HG02840 (cell line): ENCODE results near the gene MCTP1.

Experiments
- ATAC-seq: cut with Tn5 transposase; IDR thresholded peaks from one replicate; pipeline ENCODE4 v1.9.1; 2021; ENCODE audit warnings: mild to moderate bottlenecking, moderate library complexity, moderate number of reproducible peaks; ENCODE audit not compliant: unreplicated experiment, low FRiP score

The MCTP1 gene

DNA sequence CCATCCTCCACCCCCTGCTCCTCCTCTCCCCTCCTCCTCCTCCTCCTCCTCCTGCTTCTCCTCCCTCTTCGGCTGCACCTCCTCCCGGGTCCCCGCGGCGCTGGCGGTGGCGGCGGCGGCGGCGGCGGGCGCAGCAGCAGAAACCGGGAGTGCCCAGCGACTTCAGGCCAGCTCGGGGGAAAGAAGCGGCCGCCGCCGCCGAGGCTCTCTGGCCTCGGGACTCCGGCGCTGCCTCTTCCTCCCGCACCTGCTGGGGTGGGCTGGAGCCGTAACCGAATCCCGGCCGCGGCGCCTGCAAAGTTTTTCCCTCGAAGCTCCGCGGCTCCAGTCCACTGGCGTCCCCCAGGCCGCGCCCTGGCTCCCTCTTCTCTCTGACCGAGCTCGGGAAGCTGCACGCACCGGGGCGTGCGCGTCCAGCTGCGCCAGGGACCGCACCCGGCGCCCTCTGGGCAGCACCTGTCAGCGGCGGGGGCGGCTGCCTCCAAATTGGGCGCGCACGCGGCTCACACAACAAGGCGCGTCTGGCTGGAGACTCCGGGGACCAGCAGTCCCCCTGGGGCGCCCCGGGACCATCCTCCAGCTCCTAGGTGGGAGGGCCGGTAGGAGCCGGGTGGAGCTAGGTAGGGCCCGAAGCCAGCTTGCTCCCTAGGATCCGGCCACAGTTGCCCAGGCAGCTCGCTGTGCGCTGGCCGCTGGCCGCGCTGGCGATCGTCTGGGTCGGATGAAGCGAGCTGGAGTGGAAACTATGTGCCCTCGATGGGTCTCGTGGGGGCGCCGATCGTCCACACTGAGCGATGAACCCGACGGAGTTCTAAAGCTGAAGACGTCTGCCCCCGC is at the start of gene MCTP1:
TSS of gene MCTP1 (minus strand) at position 523 of the 837 bp plus-strand sequence.
- ATAC-seq: peak; percentile 21

- no peak for ATAC-seq
Observed at GRCh38 chr5:95332158-95332557, 47.3 kb upstream of the MCTP1 start.

- ATAC-seq: no peak
Observed at GRCh38 chr5:95331358-95331757, 46.5 kb upstream of the MCTP1 start.

DNA sequence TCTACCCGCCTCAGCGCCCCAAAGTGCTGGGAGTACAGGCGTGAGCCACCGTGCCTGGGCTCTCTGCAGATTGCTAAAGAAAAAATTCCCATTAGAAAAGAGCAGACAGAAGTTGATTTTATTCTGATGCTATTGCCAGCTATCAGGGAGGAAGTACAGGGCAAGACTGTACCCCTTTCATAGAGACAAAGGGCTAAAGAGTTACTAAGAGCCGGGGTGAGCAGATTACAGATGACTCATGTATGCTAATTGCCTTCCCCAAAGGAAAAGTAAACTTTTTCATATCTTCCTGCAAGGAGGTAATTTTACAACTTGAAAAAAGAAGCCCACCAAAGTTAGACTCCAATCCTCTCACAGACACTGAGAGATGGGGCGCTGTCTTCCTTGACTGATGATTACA is 42.3 kb upstream of the MCTP1 start:
- no peak for ATAC-seq

- ATAC-seq: no peak
Observed at GRCh38 chr5:95317687-95318086, 32.8 kb upstream of the MCTP1 start.

- ATAC-seq: no peak
Observed at GRCh38 chr5:95317085-95317484, 32.2 kb upstream of the MCTP1 start.

DNA sequence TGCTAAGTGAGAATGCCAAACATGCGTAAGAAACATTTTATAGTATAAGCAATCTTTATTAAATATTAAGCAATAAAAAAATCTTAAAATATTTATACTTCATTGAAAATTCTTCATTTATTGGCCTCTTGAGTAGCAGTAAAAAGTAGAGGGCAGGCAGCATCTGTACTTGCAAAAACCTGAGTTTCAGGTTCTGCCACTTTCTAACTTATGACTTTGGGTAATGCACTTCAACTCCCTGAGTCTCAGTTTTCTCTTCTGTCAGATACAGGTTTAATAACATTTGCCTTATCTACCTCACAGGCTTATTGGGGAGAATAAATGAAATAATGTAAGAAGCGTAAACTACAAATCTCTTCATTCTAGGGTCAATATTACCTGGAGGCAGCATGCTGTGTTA is 19.8 kb upstream of the MCTP1 start:
- no peak for ATAC-seq

GRCh38 chr5:95298651-95299050 is 13.8 kb upstream of the MCTP1 start:
- no peak for ATAC-seq

DNA sequence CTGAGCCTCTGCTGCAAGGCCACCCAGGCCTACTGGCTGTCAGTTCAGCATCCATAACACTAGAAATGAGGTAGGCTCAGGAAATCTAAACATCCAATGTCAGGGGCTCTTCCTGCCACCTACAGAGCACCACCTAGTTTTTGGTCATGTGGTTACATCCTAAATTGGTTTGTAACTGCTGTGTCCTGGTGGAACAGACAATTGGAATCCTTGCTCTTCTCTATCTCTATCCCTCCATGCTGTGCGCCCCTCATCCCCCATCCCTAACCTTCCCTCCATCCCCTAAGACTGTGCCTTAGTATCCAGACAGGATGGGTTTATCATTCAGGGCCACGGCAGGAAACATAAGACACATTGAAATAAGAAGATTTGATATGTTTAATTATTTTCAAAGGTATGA is 11.4 kb upstream of the MCTP1 start:
- ATAC-seq: no peak

DNA sequence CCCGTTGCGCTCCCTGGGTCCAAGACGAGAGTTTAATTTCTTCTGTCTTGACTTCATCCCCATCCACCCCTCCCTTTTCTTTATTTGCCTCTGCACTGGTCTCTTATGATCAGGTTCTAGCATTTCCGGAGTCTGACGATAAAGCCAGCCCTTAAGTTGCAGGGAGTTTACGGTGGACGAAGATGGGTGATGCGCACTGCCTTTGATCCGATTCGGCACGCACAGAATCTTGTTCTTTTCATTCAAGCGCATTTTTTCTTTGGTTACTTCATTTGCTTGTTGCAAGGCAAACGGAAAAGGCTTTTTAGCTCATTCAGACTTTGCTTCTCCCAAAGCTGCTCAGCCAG is 488 bp upstream of the MCTP1 start:
- peak; percentile 6 for ATAC-seq

DNA sequence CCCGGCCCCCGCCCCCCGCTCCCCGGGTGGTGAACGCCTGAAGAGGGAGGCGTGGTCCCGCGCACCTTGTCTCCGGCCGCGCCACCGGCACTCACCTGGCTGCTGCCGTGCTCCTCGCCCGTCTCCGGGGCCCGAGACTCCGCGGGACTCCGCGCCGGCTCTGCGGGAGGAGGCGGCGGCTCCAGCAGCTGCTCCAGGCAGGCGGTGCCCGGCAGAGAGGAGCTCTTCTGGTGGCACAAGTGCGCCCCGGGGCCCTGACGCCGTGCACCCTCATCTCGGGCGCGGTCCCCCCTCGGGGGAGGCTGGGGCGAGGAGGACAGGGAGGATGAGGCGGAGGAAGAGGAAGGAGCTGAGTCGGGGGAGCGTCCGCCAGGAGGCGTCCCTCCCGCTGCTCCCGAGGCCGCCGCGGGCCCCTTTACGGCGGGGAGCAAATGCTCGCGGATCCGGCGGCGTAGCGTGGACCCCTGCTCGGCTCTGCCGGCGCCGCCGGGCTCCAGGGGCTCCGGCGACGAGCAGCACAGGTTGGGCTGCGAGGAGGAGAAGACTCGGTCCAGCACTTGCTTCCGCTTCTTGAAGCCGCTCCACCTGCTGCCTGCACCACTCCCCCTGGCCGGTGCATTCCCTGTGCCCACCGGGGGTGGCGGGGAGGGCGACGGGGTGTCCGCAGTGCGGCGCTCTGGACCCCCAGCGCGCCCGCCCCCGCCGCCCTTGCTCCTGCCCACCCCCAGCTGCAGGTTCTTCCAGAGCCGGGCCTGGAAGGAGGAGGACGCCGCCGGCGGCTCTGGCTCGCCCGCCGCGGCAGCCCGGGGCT is 928 bp downstream of the MCTP1 start:
- ATAC-seq: peak; percentile 54

GRCh38 chr5:95283022-95283615 is 1.8 kb downstream of the MCTP1 start:
- no peak for ATAC-seq

DNA sequence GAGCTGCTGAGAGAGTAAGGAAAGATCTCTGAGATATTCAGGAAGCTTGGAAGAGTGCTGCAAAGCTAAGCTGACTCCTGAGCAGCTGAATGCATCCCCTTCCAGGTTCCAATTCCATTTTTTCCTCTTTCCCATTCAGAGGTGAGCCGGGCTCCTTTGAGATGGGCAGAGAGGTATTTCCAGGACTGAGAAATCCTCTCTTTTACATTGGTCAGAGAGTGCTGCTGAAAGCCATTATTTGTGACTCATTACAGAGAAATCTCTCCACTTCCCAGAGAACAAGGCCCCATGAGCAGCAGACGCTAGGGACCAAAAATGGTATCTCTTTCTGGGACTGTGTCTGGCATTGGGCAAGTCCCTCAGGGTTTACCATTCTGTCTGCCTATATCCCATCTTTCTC is 3.7 kb downstream of the MCTP1 start:
- no peak for ATAC-seq

DNA sequence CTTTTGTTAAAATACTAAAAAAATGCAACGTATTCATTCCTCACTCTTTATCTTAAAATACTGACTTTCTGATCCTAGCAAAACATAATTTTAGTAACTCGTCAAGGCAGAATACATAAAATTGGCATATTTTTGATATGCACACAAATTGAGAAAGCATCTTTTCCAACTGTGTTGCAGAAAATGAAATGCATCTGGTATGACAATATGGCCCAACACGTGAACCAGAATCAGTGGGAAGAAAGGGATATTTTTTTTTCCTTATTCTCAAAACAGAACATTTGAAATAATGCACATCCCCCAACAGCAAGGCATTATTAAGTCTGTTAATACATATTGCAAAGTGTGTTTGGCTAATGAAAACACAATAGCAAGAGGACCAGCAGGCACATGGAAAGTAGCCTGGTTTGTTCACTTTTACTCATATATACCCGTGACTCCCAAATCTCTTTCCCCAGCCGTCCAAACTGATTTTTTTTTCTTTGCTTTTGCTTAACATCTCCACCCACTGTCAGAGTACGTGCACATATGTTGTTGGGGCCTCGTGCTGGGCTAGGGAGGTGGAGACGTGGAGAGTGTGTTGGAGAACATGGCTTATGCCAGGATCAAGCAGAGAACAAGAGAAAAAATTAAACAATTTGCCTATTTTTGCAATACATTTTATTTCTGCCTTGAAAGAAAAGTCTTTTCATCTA is 4.3 kb downstream of the MCTP1 start:
- ATAC-seq: no peak

GRCh38 chr5:95274011-95274410 is 10.9 kb downstream of the MCTP1 start:
- ATAC-seq: no peak

DNA sequence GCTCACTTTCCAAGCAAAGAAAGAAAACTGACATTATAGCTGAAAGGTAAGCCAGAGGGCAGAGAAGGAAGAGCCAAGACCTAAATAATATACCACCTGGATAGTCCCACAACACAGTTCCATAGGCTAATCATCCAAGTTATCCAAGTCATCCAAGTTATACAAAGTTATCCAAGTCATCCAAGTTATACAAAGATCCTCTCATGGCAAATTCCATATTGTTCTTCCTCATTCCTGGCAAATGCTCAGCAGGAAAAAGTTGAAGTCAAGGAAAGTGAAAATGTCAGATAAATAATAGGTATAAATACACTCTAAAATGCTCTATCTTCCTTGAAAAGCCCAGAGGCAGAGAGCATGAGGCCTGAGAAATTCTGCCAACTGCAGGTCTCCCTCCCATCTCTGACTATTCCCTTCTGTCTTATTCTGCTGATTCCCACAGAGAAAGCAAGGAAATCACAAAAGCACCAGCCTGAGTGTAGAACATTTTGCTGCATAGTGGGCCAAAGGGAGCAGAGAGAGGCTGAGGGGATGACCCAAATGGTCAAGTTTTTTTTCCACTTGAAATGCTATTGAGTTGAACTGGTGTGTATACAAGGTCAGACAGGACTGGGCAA is 12.5 kb downstream of the MCTP1 start:
- ATAC-seq: no peak

DNA sequence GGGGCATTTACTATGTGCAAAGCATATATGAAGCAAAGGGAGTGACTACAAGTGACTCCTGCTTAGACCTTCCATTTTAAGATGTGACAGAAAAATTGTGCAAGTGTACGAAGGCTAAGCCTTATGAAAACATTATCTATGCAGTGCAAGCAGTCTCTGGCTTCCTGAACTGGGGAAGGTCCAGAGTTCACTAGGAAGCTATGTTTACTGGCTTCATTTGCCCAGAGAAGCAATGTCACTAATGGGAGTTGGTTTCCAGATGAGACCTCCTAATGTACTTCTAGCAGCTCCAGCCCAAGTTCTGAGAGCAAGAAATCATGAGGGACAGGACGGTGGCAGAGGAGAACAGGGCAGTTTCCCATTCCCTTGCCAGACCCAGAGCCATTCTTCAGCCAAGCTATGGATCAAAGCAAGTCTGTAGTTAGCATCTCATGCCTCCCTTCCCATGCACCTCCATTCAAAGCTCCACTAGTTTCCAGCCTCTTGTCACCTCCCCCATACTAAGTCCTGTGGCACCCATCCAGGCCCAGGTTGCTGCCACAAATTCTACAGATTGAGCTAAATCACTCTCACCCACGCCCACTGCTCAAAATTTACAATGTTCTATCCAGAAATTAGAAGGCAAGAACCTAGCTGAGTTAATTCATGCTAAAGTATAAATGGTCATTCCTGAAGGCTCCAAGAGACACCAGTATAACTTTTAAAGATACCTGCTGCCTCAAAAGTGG is 21.8 kb downstream of the MCTP1 start:
- ATAC-seq: no peak

DNA sequence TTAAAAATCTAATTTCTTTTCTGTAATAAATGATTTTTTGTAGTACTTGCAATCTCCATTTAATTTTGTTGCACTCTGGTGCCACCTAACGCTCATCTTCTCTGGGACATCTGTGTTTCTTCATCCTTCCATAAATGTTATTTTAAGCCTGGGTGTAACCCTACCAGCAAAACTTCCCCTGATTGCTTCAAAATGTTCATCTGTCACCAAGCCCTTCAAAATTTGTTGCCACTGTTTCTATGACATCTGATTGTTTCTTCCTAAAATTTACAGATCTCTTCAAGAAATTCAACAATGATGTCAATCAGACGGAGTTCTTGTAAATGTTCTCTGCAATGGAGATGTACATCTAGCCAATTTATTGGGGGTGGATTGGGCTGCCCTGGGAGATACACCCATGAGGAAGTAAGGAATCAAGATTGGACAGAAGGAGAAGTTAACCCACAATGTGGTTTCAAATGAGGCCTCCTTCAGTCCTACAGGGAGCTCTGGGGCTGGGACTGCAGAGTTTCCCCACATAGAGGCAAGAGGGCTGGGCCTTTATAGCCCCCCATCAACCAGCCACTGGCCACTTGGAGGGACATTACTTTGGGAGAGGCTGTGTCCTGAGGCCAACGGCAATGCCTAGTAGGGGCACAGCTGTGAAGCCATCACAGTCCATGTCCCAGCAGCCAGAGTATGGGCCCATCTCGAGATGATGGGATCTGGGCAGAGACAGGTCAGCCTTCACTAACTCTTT is 23.3 kb downstream of the MCTP1 start:
- no peak for ATAC-seq

GRCh38 chr5:95256991-95257390 is 27.9 kb downstream of the MCTP1 start:
- ATAC-seq: no peak
